Sigmoid colon (tissue), 4 donors: ENCODE results near the gene HMX1.

ENCODE experiments used
- POLR2A ChIP-seq, 2 donors: fragments of 450-650 bp; IDR thresholded peaks; one replicate each; pipeline ENCODE4 v1.6.1; 2016; ENCODE audit warnings: antibody characterized with exemption in 2 of 2, mild to moderate bottlenecking in 2 of 2, moderate library complexity in 2 of 2
- POLR2AphosphoS5 ChIP-seq, 4 donors: sonication (generic); formaldehyde crosslinking; IDR thresholded peaks; one replicate each; pipeline ENCODE4 v1.6.1; 2017; ENCODE audit warnings: antibody characterized with exemption in 4 of 4

GRCh38 chr4:8896071-8896470, 24.4 kb upstream of the HMX1 start:
- TF ChIP-seq POLR2AphosphoS5 (IDR thresholded peaks at IDR 0.05) (no peak), POLR2A (IDR thresholded peaks at IDR 0.05) (no peak)
